GM12878 (cell line): ENCODE results near the gene RAB6B. TPM values are rescaled to one million over a fixed set of nuclear protein-coding genes. Genes with fewer than 3 reads are reported as not detected.

Experiments
- ATAC-seq: fragments of 200-7000 bp; cut with Tn5 transposase; 3 replicates; pipeline ENCODE4 v1.9.1; 2020; ENCODE audit warnings: mild to moderate bottlenecking, moderate library complexity
- BruUV-seq: library from RNA; stranded (reverse); fragments of 400-500 nt; replicated peaks from 2 replicates; lab custom pipeline; 2021; lab: Mats Ljungman, UMichigan
- CTCF ChIA-PET: fragments of 300-600 bp; sonication (Branson Sonifier 250); formaldehyde crosslinking; extraction: SDS; loops from one replicate; lab custom pipeline; 2021; ENCODE audit warnings: inconsistent platforms; lab: Yijun Ruan, JAX
- POLR2A ChIA-PET: fragments of 350-600 bp; formaldehyde crosslinking; extraction: SDS; loops from one replicate; lab custom pipeline; 2021; ENCODE audit warnings: inconsistent platforms; lab: Charles Lee
- RAD21 ChIA-PET: fragments of 300-600 bp; sonication (Branson Sonifier 250); formaldehyde crosslinking; loops from one replicate; lab custom pipeline; 2023; ENCODE audit warnings: antibody characterized with exemption; ENCODE audit not compliant: unreplicated experiment; lab: Charles Lee
- SMC1A ChIA-PET: fragments of 300-600 bp; sonication (Branson Sonifier 250); formaldehyde crosslinking; loops from one replicate; lab custom pipeline; 2023; ENCODE audit not compliant: unreplicated experiment, uncharacterized antibody; lab: Charles Lee
- DNase-seq: peaks from one replicate; pipeline ENCODE4 v3.0.0-alpha.2; 2011; ENCODE audit warnings: low read depth, low spot score
- FAIRE-seq: peaks from 3 replicates; lab custom pipeline; 2011; peaks lifted over from hg19 to GRCh38; lab: Jason Lieb, UNC
- H2AFZ ChIP-seq: 2 replicates; pipeline ENCODE4 v1.6.0; 2011; ENCODE audit warnings: low read depth, low read length, control low read depth; ENCODE audit not compliant: control insufficient read depth
- H3K27ac ChIP-seq: 2 replicates; pipeline ENCODE4 v1.5.1; 2011; ENCODE audit warnings: control low read depth; ENCODE audit not compliant: control insufficient read depth, insufficient read depth
- H3K27me3 ChIP-seq, 2 experiments: replicated peaks in 1 of 2; 2 replicates each; pipeline versions ENCODE4 v1.6.0 to v1.6.1; 2011; ENCODE audit warnings: low read length in 1 of 2; ENCODE audit not compliant: control insufficient read depth in 2 of 2, insufficient read depth in 2 of 2
- H3K36me3 ChIP-seq, 2 experiments: 2 replicates each; pipeline ENCODE4 v1.5.1; 2011; ENCODE audit warnings: low read length in 1 of 2; ENCODE audit not compliant: control insufficient read depth in 2 of 2, insufficient read depth in 2 of 2
- H3K4me1 ChIP-seq: 2 replicates; pipeline ENCODE4 v1.6.1; 2011; ENCODE audit warnings: mild to moderate bottlenecking, low read length, moderate library complexity, mixed read lengths; ENCODE audit not compliant: control insufficient read depth, insufficient read depth
- H3K4me2 ChIP-seq: 2 replicates; pipeline ENCODE4 v1.6.0; 2011; ENCODE audit warnings: control low read depth; ENCODE audit not compliant: control insufficient read depth, insufficient read depth
- H3K4me3 ChIP-seq: fragments of 200-600 bp; sonication (generic); 2 replicates; pipeline ENCODE4 v1.5.1; 2016
- H3K79me2 ChIP-seq: 2 replicates; pipeline ENCODE4 v1.6.0; 2011; ENCODE audit warnings: low read length; ENCODE audit not compliant: control insufficient read depth, insufficient read depth
- H3K9ac ChIP-seq: 2 replicates; pipeline ENCODE4 v1.8.0; 2011; ENCODE audit warnings: low read length, control low read depth, mixed read lengths; ENCODE audit not compliant: control insufficient read depth, insufficient read depth
- H3K9me3 ChIP-seq: replicated peaks from 3 replicates; pipeline ENCODE4 v1.5.1; 2011; ENCODE audit warnings: mild to moderate bottlenecking, low read length; ENCODE audit not compliant: control insufficient read depth, insufficient read depth
- H4K20me1 ChIP-seq: 2 replicates; pipeline ENCODE4 v1.6.0; 2011; ENCODE audit not compliant: control insufficient read depth, insufficient read depth
- BHLHE40 ChIP-seq, 2 experiments: fragments of 450-650 bp in 1 of 2; IDR thresholded peaks; 2 replicates each; pipeline ENCODE4 v1.6.1; 2011 to 2017; ENCODE audit warnings: low read depth in 2 of 2, borderline replicate concordance in 1 of 2, improper control_type of control experiment in 1 of 2, low read length in 1 of 2, mild to moderate bottlenecking in 1 of 2
- HDGF ChIP-seq: fragments of 450-650 bp; IDR thresholded peaks from 2 replicates; pipeline ENCODE4 v1.6.1; 2016; ENCODE audit warnings: antibody characterized with exemption
- LARP7 ChIP-seq: fragments of 450-650 bp; IDR thresholded peaks from 2 replicates; pipeline ENCODE4 v1.6.1; 2017; ENCODE audit warnings: mild to moderate bottlenecking
- PAX5 ChIP-seq: IDR thresholded peaks from 2 replicates; pipeline ENCODE4 v1.6.1; 2011; ENCODE audit warnings: low read depth, low read length, borderline replicate concordance
- SPI1 ChIP-seq: IDR thresholded peaks from 2 replicates; pipeline ENCODE4 v1.6.1; 2011; ENCODE audit warnings: low read depth, mild to moderate bottlenecking, low read length, moderate library complexity, borderline replicate concordance; ENCODE audit not compliant: insufficient read depth
- ZBTB4 ChIP-seq: fragments of 450-650 bp; formaldehyde crosslinking; IDR thresholded peaks from 2 replicates; pipeline ENCODE4 v1.4.0; 2022; ENCODE audit warnings: mild to moderate bottlenecking, moderate library complexity
- WGBS: methylation state at CpG from one replicate; pipeline ENCODE4 v1.1.6; 2016; ENCODE audit warnings: low lambda C conversion rate; ENCODE audit not compliant: insufficient replicate concordance, insufficient coverage; ENCODE audit errors: missing lambda C conversion rate; 5-methylcytosine and 5-hydroxymethylcytosine counted together
- in situ Hi-C: fragments of 300-500 bp; cut with MboI; formaldehyde crosslinking; loops from 9 replicates; pipeline ENCODE4 v1.14.3; 2018; ENCODE audit warnings: mixed read lengths
- intact Hi-C: fragments of 100-400 bp; cut with micrococcal nuclease; formaldehyde crosslinking; loops from one replicate; pipeline ENCODE4 v1.14.2; 2022; ENCODE audit not compliant: unreplicated experiment
- polyA plus RNA-seq, 11 experiments: library from polyadenylated mRNA; depleted of rRNA in 4 of 11; unstranded in 6 of 11; stranded (reverse) in 5 of 11; fragments of >200 nt; fragmentation: Nextera tagmentation in 4 of 11; fragmentation: Illumina TruSeq in 1 of 11; extraction: Ambion mirVana in 4 of 11; extraction: Trizol in 1 of 11; gene quantifications; 1 replicate in 1 of 11; 2 replicates in 10 of 11; pipeline versions ENCODE4 v1.2.1 to v1.2.3, GENCODE V29; 2011 to 2016; ENCODE audit warnings: inconsistent platforms in 2 of 11, missing spikeins in 2 of 11, low read depth in 1 of 11
- total RNA-seq, 4 experiments: library from RNA; depleted of rRNA in 3 of 4; stranded (reverse); fragments of >200 nt in 3 of 4; fragmentation: Illumina TruSeq in 1 of 4; extraction: Trizol in 1 of 4; gene quantifications; 2 replicates each; pipeline versions ENCODE4 v1.2.1 to v1.2.3, GENCODE V29; 2013 to 2021
- TF ChIP-seq, protein P1 (sequence below), 3 experiments: IDR thresholded peaks in 2 of 3; conservative IDR thresholded peaks in 1 of 3; 2 replicates each; pipeline ENCODE4 v1.5.1; 2011; ENCODE audit warnings: low read depth in 3 of 3, low read length in 3 of 3, mild to moderate bottlenecking in 3 of 3, control low read depth in 2 of 3, moderate library complexity in 2 of 3, inconsistent platforms in 1 of 3, mixed read lengths in 1 of 3; ENCODE audit not compliant: control insufficient read depth in 2 of 3, insufficient read depth in 1 of 3; ENCODE audit errors: extremely low read depth in 1 of 3

The RAB6B gene
- total and polyA plus RNA-seq, 10 of the 15 experiments (the other 5 are each of a cell fraction or from before 2014, with no cell fraction given): 0.01 to 0.16 (median 0.04) TPM; not detected in 5

- BruUV-seq: no TSS peak
- RAD21 ChIA-PET: no interaction called here
- 34% methylated on average over 11 of the region's 11 CpGs for WGBS
- CTCF ChIA-PET: no interaction called here
- FAIRE-seq (no peak), ATAC-seq (no peak), DNase-seq (no peak)
- H3K4me3 ChIP-seq: no peak overlapping the region
- no peaks in the 10 kb centered on the region for H3K36me3 ChIP-seq
- POLR2A ChIA-PET: no interaction called here
- H3K4me1 ChIP-seq: no peaks in the 10 kb centered on the region
- no peak overlapping the region for H3K9ac ChIP-seq
- H3K27me3 ChIP-seq: no peaks in the 10 kb centered on the region; a peak in 1 of 4 replicates
- H3K79me2 ChIP-seq: no peaks in the 10 kb centered on the region
- in situ Hi-C loops (loop anchor here (10.0 kb wide), 2 partner anchors 280 to 1200 kb away; no protein-coding TSS in a partner anchor), intact Hi-C loops (loop anchor here (5.0 kb wide), 1 partner anchor 257 kb away; no protein-coding TSS in a partner anchor)
- H3K4me2 ChIP-seq: no peak overlapping the region
- H2AFZ ChIP-seq: no peak overlapping the region
- no peaks in the 10 kb centered on the region for H3K9me3 ChIP-seq
- no peaks in the 10 kb centered on the region for H4K20me1 ChIP-seq
- SMC1A ChIA-PET: no interaction called here
- TF ChIP-seq BHLHE40 (IDR thresholded peaks at IDR 0.05; ENCODE audit: borderline replicate concordance in 1 of 2, low read depth in 2 of 2, low read length in 1 of 2): no peak
- H3K27ac ChIP-seq: no peak overlapping the region
Measured at GRCh38 chr3:133934996-133935842, 39.5 kb upstream of the RAB6B start.

DNA sequence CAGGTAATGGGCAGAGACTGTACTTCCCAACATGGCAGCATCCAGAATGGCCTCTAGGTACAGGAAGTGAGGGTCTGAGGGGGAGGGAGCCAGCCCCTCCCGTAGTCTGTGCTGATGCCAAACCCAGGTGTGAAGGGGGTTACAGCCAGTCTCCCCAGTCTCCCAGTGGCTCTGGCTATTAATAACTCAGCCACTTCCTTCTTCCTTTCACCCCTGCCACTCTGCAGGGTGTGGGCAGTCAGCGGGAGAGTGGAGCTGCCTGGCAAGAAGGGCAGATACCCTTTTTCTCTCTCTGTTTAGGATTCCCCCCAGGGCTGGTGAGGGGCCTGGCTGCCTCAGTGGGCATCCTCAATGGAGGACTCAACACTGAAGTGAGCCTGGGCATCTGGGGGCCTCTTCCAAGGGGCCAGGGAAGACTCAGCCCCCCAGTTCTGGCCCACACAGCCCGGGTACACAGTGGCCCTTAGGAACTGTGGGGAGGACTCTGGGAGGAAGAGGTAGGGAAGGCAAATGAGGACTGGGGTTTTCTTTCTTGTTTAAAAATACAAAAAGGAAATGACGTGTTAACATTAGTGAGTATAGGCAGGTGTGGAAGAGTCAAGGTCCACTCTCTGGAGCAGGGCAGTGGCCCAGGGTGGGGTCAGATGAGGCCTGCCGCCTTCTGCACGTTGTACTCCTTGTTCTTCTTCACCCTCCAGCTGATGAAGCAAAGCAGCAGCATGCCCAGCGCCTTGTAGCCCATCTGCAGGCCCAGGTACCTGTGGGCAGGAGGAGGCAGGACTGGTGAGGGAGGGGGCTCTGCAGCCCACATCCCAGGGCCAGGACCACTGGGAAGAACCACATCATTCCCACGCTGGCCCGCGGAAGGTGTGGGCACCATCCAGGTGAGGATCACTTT lies 38.6 kb upstream of the RAB6B start:
- in situ Hi-C loops: loop anchor here (10.0 kb wide), 2 partner anchors 280 to 1200 kb away; no protein-coding TSS in a partner anchor
- RAD21 ChIA-PET: no interaction called here
- no peaks in the 10 kb centered on the region for H3K9me3 ChIP-seq

More for the DNA sequence above, 38.6 kb upstream of the RAB6B start:
- no peak overlapping the region for H3K27ac ChIP-seq
- no peaks in the 10 kb centered on the region for H3K4me1 ChIP-seq
- FAIRE-seq (no peak), DNase-seq (no peak), ATAC-seq (no peak)
- H3K36me3 ChIP-seq: no peaks in the 10 kb centered on the region
- ChIA-PET CTCF (no interaction called here), POLR2A (no interaction called here), SMC1A (no interaction called here)
- intact Hi-C loops: loop anchor here (5.0 kb wide), 1 partner anchor 258 kb away; no protein-coding TSS in a partner anchor
- no peak overlapping the region for H2AFZ ChIP-seq
- H3K27me3 ChIP-seq: no peaks in the 10 kb centered on the region; a peak in 1 of 4 replicates
- no peak overlapping the region for H3K4me3 ChIP-seq
- H4K20me1 ChIP-seq: no peaks in the 10 kb centered on the region
- H3K4me2 ChIP-seq: no peak overlapping the region
- BruUV-seq: no TSS peak
- 42% methylated on average over 10 of the region's 10 CpGs for WGBS
- no peaks in the 10 kb centered on the region for H3K79me2 ChIP-seq
- TF ChIP-seq HDGF (no peak), LARP7 (no peak), SPI1 (no peak), ZBTB4 (no peak), PAX5 (no peak)
- TF ChIP-seq, protein P1, sequence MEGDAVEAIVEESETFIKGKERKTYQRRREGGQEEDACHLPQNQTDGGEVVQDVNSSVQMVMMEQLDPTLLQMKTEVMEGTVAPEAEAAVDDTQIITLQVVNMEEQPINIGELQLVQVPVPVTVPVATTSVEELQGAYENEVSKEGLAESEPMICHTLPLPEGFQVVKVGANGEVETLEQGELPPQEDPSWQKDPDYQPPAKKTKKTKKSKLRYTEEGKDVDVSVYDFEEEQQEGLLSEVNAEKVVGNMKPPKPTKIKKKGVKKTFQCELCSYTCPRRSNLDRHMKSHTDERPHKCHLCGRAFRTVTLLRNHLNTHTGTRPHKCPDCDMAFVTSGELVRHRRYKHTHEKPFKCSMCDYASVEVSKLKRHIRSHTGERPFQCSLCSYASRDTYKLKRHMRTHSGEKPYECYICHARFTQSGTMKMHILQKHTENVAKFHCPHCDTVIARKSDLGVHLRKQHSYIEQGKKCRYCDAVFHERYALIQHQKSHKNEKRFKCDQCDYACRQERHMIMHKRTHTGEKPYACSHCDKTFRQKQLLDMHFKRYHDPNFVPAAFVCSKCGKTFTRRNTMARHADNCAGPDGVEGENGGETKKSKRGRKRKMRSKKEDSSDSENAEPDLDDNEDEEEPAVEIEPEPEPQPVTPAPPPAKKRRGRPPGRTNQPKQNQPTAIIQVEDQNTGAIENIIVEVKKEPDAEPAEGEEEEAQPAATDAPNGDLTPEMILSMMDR (IDR thresholded peaks at IDR 0.05 in 2 of 3, conservative IDR thresholded peaks at IDR 0.05 in 1 of 3; ENCODE audit: control insufficient read depth in 2 of 3, extremely low read depth in 1 of 3, insufficient read depth in 1 of 3, low read depth in 3 of 3, low read length in 3 of 3): no peak
- H3K9ac ChIP-seq: no peak overlapping the region
